WTC11 (cell line): ENCODE measurements around the gene NCKAP5. TPM values are rescaled to one million over a fixed set of nuclear protein-coding genes. Genes with fewer than 3 reads are reported as not detected.

Experiments
- ATAC-seq: fragments of 200-7000 bp; cut with Tn5 transposase; 2 replicates; pipeline ENCODE4 v1.10.0; 2021; ENCODE audit warnings: mild to moderate bottlenecking, moderate library complexity
- CTCF ChIA-PET: fragments of 300-600 bp; sonication (Branson Sonifier 250); formaldehyde crosslinking; loops from one replicate; lab custom pipeline; 2021; ENCODE audit warnings: antibody characterized with exemption; lab: Charles Lee
- POLR2A ChIA-PET: fragments of 350-600 bp; sonication (Branson Sonifier 250); formaldehyde crosslinking; loops from one replicate; lab custom pipeline; 2021; ENCODE audit warnings: antibody characterized with exemption; lab: Charles Lee
- DNase-seq: peaks from one replicate; pipeline ENCODE4 v3.0.0; 2021; ENCODE audit warnings: low spot score
- H3K27ac Mint-ChIP-seq: 2 replicates; pipeline ENCODE4 v1.8.0; 2021; ENCODE audit warnings: mixed read lengths
- H3K27me3 Mint-ChIP-seq: 2 replicates; pipeline ENCODE4 v1.8.0; 2021; ENCODE audit warnings: low read depth, mild to moderate bottlenecking, moderate library complexity, mixed read lengths
- H3K36me3 Mint-ChIP-seq: 2 replicates; pipeline ENCODE4 v1.8.0; 2021; ENCODE audit warnings: mixed read lengths
- H3K4me1 Mint-ChIP-seq: 2 replicates; pipeline ENCODE4 v1.8.0; 2022; ENCODE audit warnings: mixed read lengths
- H3K4me3 Mint-ChIP-seq: 2 replicates; pipeline ENCODE4 v1.8.0; 2021; ENCODE audit warnings: mild to moderate bottlenecking, moderate library complexity, mixed read lengths
- H3K9me3 Mint-ChIP-seq: 2 replicates; pipeline ENCODE4 v1.8.0; 2021; ENCODE audit warnings: mixed read lengths
- ATF1 ChIP-seq: sonication (generic); formaldehyde crosslinking; IDR thresholded peaks from 2 replicates; pipeline ENCODE4 v1.8.1; 2023; ENCODE audit warnings: mild to moderate bottlenecking, moderate library complexity, missing genetic modification reagents
- ATF2 ChIP-seq: sonication (generic); formaldehyde crosslinking; IDR thresholded peaks from 2 replicates; pipeline ENCODE4 v1.8.1; 2022; ENCODE audit warnings: low read depth, missing genetic modification reagents, borderline replicate concordance
- ATF3 ChIP-seq: sonication (generic); formaldehyde crosslinking; conservative IDR thresholded peaks from 2 replicates; pipeline ENCODE4 v1.8.1; 2022; ENCODE audit warnings: mild to moderate bottlenecking, missing genetic modification reagents
- E2F4 ChIP-seq: sonication (generic); formaldehyde crosslinking; IDR thresholded peaks from 2 replicates; pipeline ENCODE4 v1.8.1; 2022; ENCODE audit warnings: low read depth, mild to moderate bottlenecking, moderate library complexity, missing genetic modification reagents, borderline replicate concordance
- ELF4 ChIP-seq: sonication (generic); formaldehyde crosslinking; IDR thresholded peaks from 2 replicates; pipeline ENCODE4 v1.8.1; 2022; ENCODE audit warnings: low read depth, mild to moderate bottlenecking, moderate library complexity, missing genetic modification reagents
- EMX1 ChIP-seq: fragments of 250-450 bp; sonication (Bioruptor Pico); IDR thresholded peaks from 2 replicates; pipeline ENCODE4 v1.8.0; 2021; ENCODE audit warnings: mild to moderate bottlenecking
- ERG ChIP-seq: fragments of 250-450 bp; sonication (Bioruptor Pico); IDR thresholded peaks from 2 replicates; pipeline ENCODE4 v1.8.0; 2021; ENCODE audit warnings: mild to moderate bottlenecking
- ETV6 ChIP-seq: sonication (generic); formaldehyde crosslinking; IDR thresholded peaks from 2 replicates; pipeline ENCODE4 v1.8.1; 2022; ENCODE audit warnings: mild to moderate bottlenecking, missing genetic modification reagents
- FOXP1 ChIP-seq: sonication (generic); formaldehyde crosslinking; IDR thresholded peaks from 2 replicates; pipeline ENCODE4 v1.8.0; 2022; ENCODE audit warnings: missing genetic modification reagents, mild to moderate bottlenecking, moderate library complexity, borderline replicate concordance
- IRF1 ChIP-seq: sonication (generic); formaldehyde crosslinking; IDR thresholded peaks from 2 replicates; pipeline ENCODE4 v1.8.0; 2023; ENCODE audit warnings: missing genetic modification reagents
- JAZF1 ChIP-seq: fragments of 250-450 bp; sonication (Bioruptor Pico); IDR thresholded peaks from 2 replicates; pipeline ENCODE4 v1.9.0; 2021; ENCODE audit warnings: moderate library complexity, mild to moderate bottlenecking, inconsistent platforms
- MXD4 ChIP-seq: fragments of 250-450 bp; sonication (Bioruptor Pico); IDR thresholded peaks from 2 replicates; pipeline ENCODE4 v1.8.0; 2021; ENCODE audit warnings: mild to moderate bottlenecking, moderate library complexity, borderline replicate concordance
- PREB ChIP-seq: sonication (generic); formaldehyde crosslinking; IDR thresholded peaks from 2 replicates; pipeline ENCODE4 v1.8.1; 2022; ENCODE audit warnings: mild to moderate bottlenecking, missing genetic modification reagents, moderate library complexity, borderline replicate concordance
- RORB ChIP-seq: fragments of 250-450 bp; sonication (Bioruptor Pico); IDR thresholded peaks from 2 replicates; pipeline ENCODE4 v1.9.0; 2021; ENCODE audit warnings: mild to moderate bottlenecking
- TEAD4 ChIP-seq: sonication (generic); formaldehyde crosslinking; IDR thresholded peaks from 2 replicates; pipeline ENCODE4 v1.8.0; 2022; ENCODE audit warnings: mild to moderate bottlenecking, missing genetic modification reagents
- TP53 ChIP-seq: sonication (generic); formaldehyde crosslinking; IDR thresholded peaks from 2 replicates; pipeline ENCODE4 v1.8.1; 2023; ENCODE audit warnings: mild to moderate bottlenecking, missing genetic modification reagents
- USF1 ChIP-seq: sonication (generic); formaldehyde crosslinking; IDR thresholded peaks from 2 replicates; pipeline ENCODE4 v1.8.0; 2022; ENCODE audit warnings: mild to moderate bottlenecking, missing genetic modification reagents
- ZNF263 ChIP-seq: sonication (generic); formaldehyde crosslinking; IDR thresholded peaks from 2 replicates; pipeline ENCODE4 v1.8.1; 2022; ENCODE audit warnings: low read depth, mild to moderate bottlenecking, moderate library complexity, missing genetic modification reagents
- ZNF396 ChIP-seq: fragments of 250-450 bp; sonication (Bioruptor Pico); IDR thresholded peaks from 2 replicates; pipeline ENCODE4 v1.8.0; 2021; ENCODE audit warnings: mild to moderate bottlenecking, moderate library complexity, borderline replicate concordance
- ZNF423 ChIP-seq: fragments of 250-450 bp; sonication (Bioruptor Pico); IDR thresholded peaks from 2 replicates; pipeline ENCODE4 v2.1.2; 2022; ENCODE audit warnings: mild to moderate bottlenecking, moderate library complexity
- ZNF532 ChIP-seq: fragments of 250-450 bp; sonication (Bioruptor Pico); IDR thresholded peaks from 2 replicates; pipeline ENCODE4 v1.9.0; 2021; ENCODE audit warnings: mild to moderate bottlenecking, borderline replicate concordance
- total RNA-seq: library from RNA; stranded (reverse); gene quantifications from 3 replicates; pipeline ENCODE4 v1.2.3, GENCODE V29; 2021

The NCKAP5 gene
- total RNA-seq, 1 experiment from 2014 or later = 0.55 TPM

GRCh38 chr2:133457861-133458260, 110.4 kb downstream of the NCKAP5 start (continued):
- TF ChIP-seq ZNF423 (CRISPR knock-in tag) (no peak), ERG (CRISPR knock-in tag) (no peak), ZNF396 (CRISPR knock-in tag) (no peak), FOXP1 (CRISPR knock-in tag) (no peak)

GRCh38 chr2:133456971-133457370, 111.3 kb downstream of the NCKAP5 start:
- TF ChIP-seq E2F4 (CRISPR knock-in tag) = no peak
- no peak for TF ChIP-seq ETV6
- TF ChIP-seq JAZF1 (CRISPR knock-in tag) = no peak
- TF ChIP-seq RORB (CRISPR knock-in tag) = no peak
- TF ChIP-seq ATF2 (CRISPR knock-in tag) = no peak
- TF ChIP-seq ATF1 (CRISPR knock-in tag) = no peak
- no peak for TF ChIP-seq ZNF532 (CRISPR knock-in tag)
- TF ChIP-seq ELF4 (CRISPR knock-in tag) = no peak
- DNase-seq (no peak), ATAC-seq (no peak)
- Mint-ChIP-seq H3K4me1 (no peaks in the 10 kb centered on the region), H3K36me3 (no peaks in the 10 kb centered on the region), H3K27ac (no peak overlapping the region), H3K4me3 (no peak overlapping the region), H3K9me3 (no peaks in the 10 kb centered on the region), H3K27me3 (no peaks in the 10 kb centered on the region)
- CTCF ChIA-PET = no interaction called here
- POLR2A ChIA-PET = no interaction called here

- DNase-seq (no peak), ATAC-seq (no peak)
- ChIA-PET POLR2A (no interaction called here), CTCF (no interaction called here)
- Mint-ChIP-seq H3K27me3 (no peaks in the 10 kb centered on the region), H3K36me3 (no peaks in the 10 kb centered on the region), H3K4me1 (no peaks in the 10 kb centered on the region), H3K9me3 (no peaks in the 10 kb centered on the region), H3K4me3 (no peak overlapping the region), H3K27ac (no peak overlapping the region)
- TF ChIP-seq EMX1 (no peak), MXD4 (CRISPR knock-in tag) (no peak), ATF3 (CRISPR knock-in tag) (no peak), PREB (CRISPR knock-in tag) (no peak), IRF1 (CRISPR knock-in tag) (no peak), TEAD4 (CRISPR knock-in tag) (no peak), USF1 (CRISPR knock-in tag) (no peak), TP53 (CRISPR knock-in tag) (no peak), ATF2 (CRISPR knock-in tag) (no peak), ZNF263 (CRISPR knock-in tag) (no peak)
Observed at GRCh38 chr2:133456156-133456555, 112.1 kb downstream of the NCKAP5 start.
